Psoas muscle (tissue), 8 donors: Measurements from ENCODE around the gene LDHD. TPM values are rescaled to one million over a fixed set of nuclear protein-coding genes. Genes with fewer than 3 reads are reported as not detected.

Experiments used
- ATAC-seq, 4 donors: fragments of 200-7000 bp; cut with Tn5 transposase; one replicate each; pipeline ENCODE4 v1.9.1; 2020; ENCODE audit warnings: moderate library complexity in 3 of 4, mild to moderate bottlenecking in 2 of 4
- DNase-seq, 2 donors: peaks; one replicate each; pipeline ENCODE4 v3.0.0-alpha.2; 2020
- H3K27ac ChIP-seq: fragments of 200-600 bp; one replicate; pipeline ENCODE4 v1.8.0; 2022
- H3K27me3 ChIP-seq, 3 donors: fragments of 200-600 bp in 1 of 3; one replicate each; pipeline versions ENCODE4 v1.6.1 to v1.8.0; 2013 to 2022; ENCODE audit warnings: low read length in 2 of 3, mild to moderate bottlenecking in 2 of 3, moderate library complexity in 1 of 3; ENCODE audit not compliant: insufficient read depth in 3 of 3
- H3K36me3 ChIP-seq, 2 donors: fragments of 200-600 bp in 1 of 2; one replicate each; pipeline versions ENCODE4 v1.6.1 to v1.8.0; 2013 to 2022; ENCODE audit warnings: low read depth in 1 of 2, mild to moderate bottlenecking in 1 of 2, moderate library complexity in 1 of 2; ENCODE audit not compliant: insufficient read depth in 1 of 2
- H3K4me1 ChIP-seq: fragments of 200-600 bp; one replicate; pipeline ENCODE4 v1.8.0; 2022
- H3K4me3 ChIP-seq: fragments of 200-600 bp; one replicate; pipeline ENCODE4 v1.8.0; 2022; ENCODE audit warnings: mild to moderate bottlenecking
- H3K9me3 ChIP-seq: fragments of 200-600 bp; one replicate; pipeline ENCODE4 v1.8.0; 2022
- WGBS, 3 donors: extraction: QIAGEN DNeasy Blood & Tissue Kit; methylation state at CpG; one replicate each; pipeline versions ENCODE4 v1.1.6 to v1.1.7; 2013; 5-methylcytosine and 5-hydroxymethylcytosine counted together
- intact Hi-C, 2 donors: fragments of 100-400 bp; cut with DNase I; formaldehyde crosslinking; loops; one replicate each; pipeline versions ENCODE4 v1.11.0 to v1.14.2; 2022
- polyA plus RNA-seq, 3 donors: library from polyadenylated mRNA; stranded (reverse); fragments of 200-250 nt; gene quantifications; one replicate each; pipeline ENCODE4 v1.2.3, GENCODE V29; 2013
- total RNA-seq, 4 donors: library from RNA; stranded (reverse); fragmentation: NEBNext Ultra II Directional in 2 of 4; extraction: Animal tissue kit (Norgen Biotek cat#: 25700) in 2 of 4; gene quantifications; one replicate each; pipeline versions ENCODE4 v1.2.1 to v1.2.4, GENCODE V29; 2021 to 2023
- TF ChIP-seq, protein P1 (sequence below): fragments of 200-600 bp; IDR thresholded peaks from one replicate; pipeline ENCODE4 v1.8.0; 2022; ENCODE audit warnings: antibody characterized with exemption
- donor health status: healthy with polysubstance abuse.
- donor health status: DM: no; HTN: no; CAD: no; lungs with moderate emphysema.
- donor health status: Bipolar disorder and iron deficiency.
- donor health status: healthy.
- donor health status: DM: yes; HTN: yes; CAD: no.
- donor health status: DM: no; HTN: no; CAD: no.
- donor health status: DM: no; HTN: no; CAD: no.
- donor health status: DM: yes; HTN: yes; CAD: no.

LDHD gene
- total and polyA plus RNA-seq, 7 donors = 20.5 to 66.6 (median 35.7) TPM

GRCh38 chr16:75089486-75090202, 26.9 kb downstream of the LDHD start:
- intact Hi-C loops = loop anchor here in 1 of 2 donors (1.0 to 5.0 kb wide), 2 partner anchors 16 to 42 kb away; no protein-coding TSS in a partner anchor
- WGBS, 3 donors = 69 to 80% (median 75%) methylated on average over 6 of the region's 6 CpGs
- H3K27ac ChIP-seq = peak overlapping the region; percentile 85
- H3K4me3 ChIP-seq = no peak overlapping the region
- peaks cover 61% of the 10 kb centered on the region for H3K4me1 ChIP-seq
- H3K27me3 ChIP-seq = no peaks in the 10 kb centered on the region
- H3K36me3 ChIP-seq = peaks cover 0 to 14% of the 10 kb centered on the region in 2 donors
- H3K9me3 ChIP-seq = no peaks in the 10 kb centered on the region
- ATAC-seq = no peak
- TF ChIP-seq, protein P1, sequence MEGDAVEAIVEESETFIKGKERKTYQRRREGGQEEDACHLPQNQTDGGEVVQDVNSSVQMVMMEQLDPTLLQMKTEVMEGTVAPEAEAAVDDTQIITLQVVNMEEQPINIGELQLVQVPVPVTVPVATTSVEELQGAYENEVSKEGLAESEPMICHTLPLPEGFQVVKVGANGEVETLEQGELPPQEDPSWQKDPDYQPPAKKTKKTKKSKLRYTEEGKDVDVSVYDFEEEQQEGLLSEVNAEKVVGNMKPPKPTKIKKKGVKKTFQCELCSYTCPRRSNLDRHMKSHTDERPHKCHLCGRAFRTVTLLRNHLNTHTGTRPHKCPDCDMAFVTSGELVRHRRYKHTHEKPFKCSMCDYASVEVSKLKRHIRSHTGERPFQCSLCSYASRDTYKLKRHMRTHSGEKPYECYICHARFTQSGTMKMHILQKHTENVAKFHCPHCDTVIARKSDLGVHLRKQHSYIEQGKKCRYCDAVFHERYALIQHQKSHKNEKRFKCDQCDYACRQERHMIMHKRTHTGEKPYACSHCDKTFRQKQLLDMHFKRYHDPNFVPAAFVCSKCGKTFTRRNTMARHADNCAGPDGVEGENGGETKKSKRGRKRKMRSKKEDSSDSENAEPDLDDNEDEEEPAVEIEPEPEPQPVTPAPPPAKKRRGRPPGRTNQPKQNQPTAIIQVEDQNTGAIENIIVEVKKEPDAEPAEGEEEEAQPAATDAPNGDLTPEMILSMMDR = no peak
- DNase-seq = no peak

DNA sequence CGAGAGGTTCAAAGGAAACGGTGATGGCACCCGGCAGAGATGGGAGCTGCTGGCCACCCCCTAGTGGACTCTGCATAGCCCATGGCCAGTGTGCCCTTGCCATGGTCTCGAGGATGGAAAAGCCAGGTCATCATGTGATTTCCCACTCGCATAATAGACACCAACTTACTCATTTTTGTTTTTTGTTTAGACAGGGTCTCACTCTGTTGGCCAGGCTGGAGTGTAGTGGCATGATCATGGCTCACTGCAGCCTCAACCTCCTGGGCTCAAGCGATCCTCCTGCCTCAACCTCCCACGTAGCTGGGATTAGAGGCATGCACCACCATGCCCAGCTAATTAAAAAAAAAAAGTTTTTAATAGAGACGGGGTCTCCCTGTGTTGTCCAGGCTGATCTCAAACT, 27.6 kb downstream of the LDHD start:
- intact Hi-C loops = loop anchor here in 1 of 2 donors (5.0 kb wide), 1 partner anchor 42 kb away; no protein-coding TSS in a partner anchor
- DNase-seq (no peak), ATAC-seq (no peak)
- H3K4me3 ChIP-seq = no peak overlapping the region
- peaks cover 67% of the 10 kb centered on the region for H3K4me1 ChIP-seq
- H3K9me3 ChIP-seq = no peaks in the 10 kb centered on the region
- TF ChIP-seq, protein P1 = no peak
- H3K36me3 ChIP-seq = peaks cover 0 to 6% of the 10 kb centered on the region in 2 donors
- H3K27ac ChIP-seq = peak overlapping the region; percentile 85
- H3K27me3 ChIP-seq = no peaks in the 10 kb centered on the region
- 75 to 80% (median 79%) methylated on average over 8 of the region's 8 CpGs for WGBS, 3 donors

DNA sequence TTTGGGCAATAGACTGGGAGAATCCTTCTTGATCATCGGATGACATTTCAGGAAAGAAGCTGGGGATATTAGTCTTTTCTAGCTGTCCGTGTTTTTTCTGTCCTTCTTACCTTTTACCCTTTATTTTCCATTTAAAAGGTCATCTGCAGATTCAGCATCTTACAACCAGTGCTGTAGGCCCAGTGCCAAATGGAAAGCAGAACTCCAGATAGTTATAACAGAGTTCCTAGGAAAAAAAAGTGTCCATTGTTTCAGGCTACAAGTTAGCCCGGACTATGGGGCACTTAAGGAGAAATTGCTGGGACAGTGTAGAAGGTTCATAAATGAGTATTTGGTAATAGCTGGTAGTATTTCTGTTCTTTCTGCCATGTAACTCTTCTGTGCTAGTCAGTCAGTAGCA, 28.4 kb downstream of the LDHD start:
- Histone ChIP-seq H3K27me3 (no peaks in the 10 kb centered on the region), H3K36me3 (no peaks in the 10 kb centered on the region), H3K27ac (peak overlapping the region; percentile 85), H3K4me1 (peaks cover 71% of the 10 kb centered on the region), H3K9me3 (no peaks in the 10 kb centered on the region), H3K4me3 (peak overlapping the region; percentile 46)
- 23 to 51% (median 28%) methylated on average over 3 of the region's 3 CpGs for WGBS, 3 donors
- intact Hi-C loops = loop anchor here in 1 of 2 donors (5.0 kb wide), 1 partner anchor 41 kb away; no protein-coding TSS in a partner anchor
- no peak for DNase-seq
- TF ChIP-seq, protein P1 = no peak
- ATAC-seq = no peak

DNA sequence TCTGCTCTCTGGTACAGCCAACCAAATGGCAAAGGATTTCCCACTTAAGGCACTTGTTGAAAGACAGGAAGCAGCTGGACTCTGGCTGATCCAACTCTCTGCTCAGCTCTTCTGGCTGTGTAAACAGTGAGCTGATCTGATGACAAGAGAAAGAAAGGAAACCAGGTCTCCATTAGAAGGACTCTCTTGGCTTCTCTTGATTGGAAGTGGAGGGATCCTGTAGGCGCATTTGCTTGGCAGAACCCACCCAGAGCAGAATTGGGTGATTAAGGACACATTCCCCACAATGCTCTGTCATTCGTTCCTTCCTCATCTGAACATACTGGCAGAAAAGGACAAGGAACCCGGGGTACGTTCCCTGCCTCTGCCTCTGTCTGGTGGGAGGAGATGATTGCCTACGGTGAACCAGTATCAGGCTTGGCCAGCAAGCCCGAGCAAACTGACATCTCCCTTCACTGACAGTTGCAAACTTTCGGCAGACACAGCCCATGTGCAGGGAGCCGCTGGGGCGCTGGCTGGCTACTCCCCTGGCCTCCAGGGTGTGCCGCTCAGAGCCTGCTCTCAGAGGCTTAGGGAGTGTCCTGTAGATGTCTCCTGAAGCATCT, 29.1 kb downstream of the LDHD start:
- H3K36me3 ChIP-seq = no peaks in the 10 kb centered on the region
- WGBS, 3 donors = 10 to 12% (median 11%) methylated on average over 10 of the region's 10 CpGs
- TF ChIP-seq, protein P1 = no peak
- H3K27me3 ChIP-seq = no peaks in the 10 kb centered on the region
- H3K27ac ChIP-seq = peak overlapping the region; percentile 85
- no peaks in the 10 kb centered on the region for H3K9me3 ChIP-seq
- peaks cover 68% of the 10 kb centered on the region for H3K4me1 ChIP-seq
- peak; percentile 89 to 95 (median 92) for ATAC-seq
- peak in 1 of 2 donors; percentile 71 for DNase-seq
- intact Hi-C loops = loop anchor here in 1 of 2 donors (5.0 kb wide), 1 partner anchor 40 kb away; no protein-coding TSS in a partner anchor
- H3K4me3 ChIP-seq = peak overlapping the region; percentile 46
